ENCODE data around the gene MCC. TPM values are rescaled to one million over a fixed set of nuclear protein-coding genes. Genes with fewer than 3 reads are reported as not detected.

Gene MCC
- total RNA-seq, 1 donor from 2014 or later: 15.1 TPM

GRCh38 chr5:113026211-113026610 lies 462.0 kb downstream of the MCC start:
- Histone ChIP-seq H3K9me3 (ENCODE audit: control insufficient read depth in 3 of 3, low read length in 3 of 3) (no peaks in the 10 kb centered on the region), H3K4me3 (ENCODE audit: low read length in 3 of 3) (no peak overlapping the region), H3K27ac (ENCODE audit: low read depth, low read length) (no peak overlapping the region), H3K9ac (ENCODE audit: low read depth in 1 of 3, low read length in 3 of 3) (no peak overlapping the region), H3K27me3 (ENCODE audit: control insufficient read depth in 3 of 3, insufficient read depth in 3 of 3, low read length in 3 of 3) (no peaks in the 10 kb centered on the region), H3K36me3 (ENCODE audit: control insufficient read depth in 3 of 3, insufficient read depth in 3 of 3, low read length in 3 of 3) (peaks cover 13 to 38% (median 20%) of the 10 kb centered on the region in 3 donors), H3K4me1 (ENCODE audit: control insufficient read depth in 3 of 3, insufficient read depth in 3 of 3, low read length in 3 of 3) (no peaks in the 10 kb centered on the region)

DNA sequence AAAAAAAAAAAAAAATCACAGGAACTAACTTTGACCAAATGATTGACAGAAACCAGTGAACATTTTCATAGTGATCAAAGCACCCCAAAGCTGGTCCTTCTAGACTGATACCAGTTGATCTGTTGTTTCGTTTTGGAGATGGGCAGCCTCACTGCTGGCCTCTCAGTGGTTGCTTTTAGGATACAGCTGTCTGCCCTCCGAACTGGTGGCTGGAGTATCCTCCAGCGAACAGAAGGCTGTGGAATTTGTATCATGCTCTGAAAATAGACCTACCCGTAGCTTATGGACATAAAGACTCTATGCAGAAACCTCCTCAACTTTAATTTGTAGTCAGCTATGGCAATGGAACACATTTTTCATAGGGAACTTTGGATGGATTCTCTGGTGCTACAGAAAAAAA lies 462.7 kb downstream of the MCC start:
- Histone ChIP-seq H3K36me3 (ENCODE audit: control insufficient read depth in 3 of 3, insufficient read depth in 3 of 3, low read length in 3 of 3) (peaks cover 13 to 38% (median 20%) of the 10 kb centered on the region in 3 donors), H3K9ac (ENCODE audit: low read depth in 1 of 3, low read length in 3 of 3) (no peak overlapping the region), H3K27me3 (ENCODE audit: control insufficient read depth in 3 of 3, insufficient read depth in 3 of 3, low read length in 3 of 3) (no peaks in the 10 kb centered on the region), H3K9me3 (ENCODE audit: control insufficient read depth in 3 of 3, low read length in 3 of 3) (no peaks in the 10 kb centered on the region), H3K27ac (ENCODE audit: low read depth, low read length) (no peak overlapping the region), H3K4me1 (ENCODE audit: control insufficient read depth in 3 of 3, insufficient read depth in 3 of 3, low read length in 3 of 3) (no peaks in the 10 kb centered on the region), H3K4me3 (ENCODE audit: low read length in 3 of 3) (no peak overlapping the region)

GRCh38 chr5:113024076-113024697 lies 464.1 kb downstream of the MCC start:
- H3K27me3 ChIP-seq (ENCODE audit: control insufficient read depth in 3 of 3, insufficient read depth in 3 of 3, low read length in 3 of 3): no peaks in the 10 kb centered on the region
- no peak overlapping the region for H3K9ac ChIP-seq (ENCODE audit: low read depth in 1 of 3, low read length in 3 of 3)
- H3K9me3 ChIP-seq (ENCODE audit: control insufficient read depth in 3 of 3, low read length in 3 of 3): no peaks in the 10 kb centered on the region
- H3K27ac ChIP-seq (ENCODE audit: low read depth, low read length): no peak overlapping the region
- no peak overlapping the region for H3K4me3 ChIP-seq (ENCODE audit: low read length in 3 of 3)
- no peaks in the 10 kb centered on the region for H3K4me1 ChIP-seq (ENCODE audit: control insufficient read depth in 3 of 3, insufficient read depth in 3 of 3, low read length in 3 of 3)
- H3K36me3 ChIP-seq (ENCODE audit: control insufficient read depth in 3 of 3, insufficient read depth in 3 of 3, low read length in 3 of 3): peaks cover 13 to 34% (median 20%) of the 10 kb centered on the region in 3 donors

DNA sequence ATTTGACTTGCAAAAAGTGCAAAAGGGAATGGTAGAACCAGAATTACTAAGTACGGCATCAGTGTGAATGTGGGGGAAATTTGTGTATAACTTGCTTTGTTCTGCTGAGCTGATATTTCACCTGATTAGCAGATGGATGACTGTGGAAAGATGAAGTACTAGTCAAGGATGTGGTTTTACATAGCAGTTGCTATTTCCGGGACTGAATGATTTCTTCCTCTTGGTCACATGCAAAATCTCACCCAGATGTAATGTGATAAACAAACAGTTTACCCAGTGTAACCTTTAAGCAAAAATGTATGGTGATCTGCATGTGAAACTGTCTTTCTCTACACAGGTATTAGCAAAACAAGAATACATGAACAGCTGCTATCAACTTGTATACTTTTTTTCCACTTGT lies 465.6 kb downstream of the MCC start:
- H3K9ac ChIP-seq (ENCODE audit: low read depth in 1 of 3, low read length in 3 of 3): no peak overlapping the region
- peaks cover 11 to 29% (median 13%) of the 10 kb centered on the region in 3 donors for H3K36me3 ChIP-seq (ENCODE audit: control insufficient read depth in 3 of 3, insufficient read depth in 3 of 3, low read length in 3 of 3)
- H3K27ac ChIP-seq (ENCODE audit: low read depth, low read length): no peak overlapping the region
- no peaks in the 10 kb centered on the region for H3K9me3 ChIP-seq (ENCODE audit: control insufficient read depth in 3 of 3, low read length in 3 of 3)
- H3K4me1 ChIP-seq (ENCODE audit: control insufficient read depth in 3 of 3, insufficient read depth in 3 of 3, low read length in 3 of 3): no peaks in the 10 kb centered on the region
- H3K4me3 ChIP-seq (ENCODE audit: low read length in 3 of 3): no peak overlapping the region
- no peaks in the 10 kb centered on the region for H3K27me3 ChIP-seq (ENCODE audit: control insufficient read depth in 3 of 3, insufficient read depth in 3 of 3, low read length in 3 of 3)

GRCh38 chr5:113020461-113021273 lies 467.6 kb downstream of the MCC start:
- H3K27ac ChIP-seq (ENCODE audit: low read depth, low read length): no peak overlapping the region
- no peaks in the 10 kb centered on the region for H3K27me3 ChIP-seq (ENCODE audit: control insufficient read depth in 3 of 3, insufficient read depth in 3 of 3, low read length in 3 of 3)
- H3K9ac ChIP-seq (ENCODE audit: low read depth in 1 of 3, low read length in 3 of 3): no peak overlapping the region
- H3K4me1 ChIP-seq (ENCODE audit: control insufficient read depth in 3 of 3, insufficient read depth in 3 of 3, low read length in 3 of 3): no peaks in the 10 kb centered on the region
- peaks cover 0 to 11% (median 0%) of the 10 kb centered on the region in 3 donors for H3K36me3 ChIP-seq (ENCODE audit: control insufficient read depth in 3 of 3, insufficient read depth in 3 of 3, low read length in 3 of 3)
- no peaks in the 10 kb centered on the region for H3K9me3 ChIP-seq (ENCODE audit: control insufficient read depth in 3 of 3, low read length in 3 of 3)
- H3K4me3 ChIP-seq (ENCODE audit: low read length in 3 of 3): no peak overlapping the region

- no peak overlapping the region for H3K27ac ChIP-seq (ENCODE audit: low read depth, low read length)
- no peaks in the 10 kb centered on the region for H3K27me3 ChIP-seq (ENCODE audit: control insufficient read depth in 3 of 3, insufficient read depth in 3 of 3, low read length in 3 of 3)
- no peak overlapping the region for H3K4me3 ChIP-seq (ENCODE audit: low read length in 3 of 3)
- no peaks in the 10 kb centered on the region for H3K4me1 ChIP-seq (ENCODE audit: control insufficient read depth in 3 of 3, insufficient read depth in 3 of 3, low read length in 3 of 3)
- H3K9me3 ChIP-seq (ENCODE audit: control insufficient read depth in 3 of 3, low read length in 3 of 3): no peaks in the 10 kb centered on the region
- no peak overlapping the region for H3K9ac ChIP-seq (ENCODE audit: low read depth in 1 of 3, low read length in 3 of 3)
- peaks cover 0 to 16% (median 13%) of the 10 kb centered on the region in 3 donors for H3K36me3 ChIP-seq (ENCODE audit: control insufficient read depth in 3 of 3, insufficient read depth in 3 of 3, low read length in 3 of 3)
Observed at GRCh38 chr5:113017881-113018635, 470.2 kb downstream of the MCC start.

GRCh38 chr5:113005454-113005853 lies 482.8 kb downstream of the MCC start:
- H3K4me1 ChIP-seq (ENCODE audit: control insufficient read depth in 3 of 3, insufficient read depth in 3 of 3, low read length in 3 of 3): no peaks in the 10 kb centered on the region
- H3K27ac ChIP-seq (ENCODE audit: low read depth, low read length): no peak overlapping the region
- no peaks in the 10 kb centered on the region for H3K9me3 ChIP-seq (ENCODE audit: control insufficient read depth in 3 of 3, low read length in 3 of 3)
- no peaks in the 10 kb centered on the region for H3K27me3 ChIP-seq (ENCODE audit: control insufficient read depth in 3 of 3, insufficient read depth in 3 of 3, low read length in 3 of 3)
- H3K9ac ChIP-seq (ENCODE audit: low read depth in 1 of 3, low read length in 3 of 3): no peak overlapping the region
- H3K36me3 ChIP-seq (ENCODE audit: control insufficient read depth in 3 of 3, insufficient read depth in 3 of 3, low read length in 3 of 3): peaks cover 10 to 37% (median 26%) of the 10 kb centered on the region in 3 donors
- no peak overlapping the region for H3K4me3 ChIP-seq (ENCODE audit: low read length in 3 of 3)

GRCh38 chr5:113003763-113004162 lies 484.5 kb downstream of the MCC start:
- Histone ChIP-seq H3K9ac (ENCODE audit: low read depth in 1 of 3, low read length in 3 of 3) (no peak overlapping the region), H3K9me3 (ENCODE audit: control insufficient read depth in 3 of 3, low read length in 3 of 3) (no peaks in the 10 kb centered on the region), H3K27ac (ENCODE audit: low read depth, low read length) (no peak overlapping the region), H3K27me3 (ENCODE audit: control insufficient read depth in 3 of 3, insufficient read depth in 3 of 3, low read length in 3 of 3) (no peaks in the 10 kb centered on the region), H3K4me1 (ENCODE audit: control insufficient read depth in 3 of 3, insufficient read depth in 3 of 3, low read length in 3 of 3) (no peaks in the 10 kb centered on the region), H3K4me3 (ENCODE audit: low read length in 3 of 3) (no peak overlapping the region), H3K36me3 (ENCODE audit: control insufficient read depth in 3 of 3, insufficient read depth in 3 of 3, low read length in 3 of 3) (peaks cover 10 to 36% (median 22%) of the 10 kb centered on the region in 3 donors)

DNA sequence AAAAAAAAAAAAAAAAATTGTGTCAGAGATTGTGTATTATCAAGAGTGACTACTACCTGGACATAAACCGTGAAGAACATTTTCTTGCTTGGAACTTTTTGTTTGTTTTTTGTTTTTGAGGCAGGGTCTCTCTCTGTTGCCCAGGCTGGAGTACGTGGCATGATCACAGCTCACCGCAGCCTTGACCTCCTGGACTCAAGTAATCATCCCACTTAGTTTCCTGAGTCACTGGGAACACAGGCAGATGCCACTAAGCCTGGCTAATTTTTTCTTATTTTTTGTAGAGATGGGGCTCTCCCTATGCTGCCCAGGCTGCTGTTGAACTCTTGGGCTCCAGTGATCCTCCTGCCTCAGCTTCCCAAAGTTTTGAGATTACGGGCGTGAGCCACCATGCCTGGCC lies 485.8 kb downstream of the MCC start:
- H3K4me3 ChIP-seq (ENCODE audit: low read length in 3 of 3): no peak overlapping the region
- H3K4me1 ChIP-seq (ENCODE audit: control insufficient read depth in 3 of 3, insufficient read depth in 3 of 3, low read length in 3 of 3): no peaks in the 10 kb centered on the region
- H3K27me3 ChIP-seq (ENCODE audit: control insufficient read depth in 3 of 3, insufficient read depth in 3 of 3, low read length in 3 of 3): no peaks in the 10 kb centered on the region
- H3K9me3 ChIP-seq (ENCODE audit: control insufficient read depth in 3 of 3, low read length in 3 of 3): no peaks in the 10 kb centered on the region
- H3K9ac ChIP-seq (ENCODE audit: low read depth in 1 of 3, low read length in 3 of 3): no peak overlapping the region
- no peak overlapping the region for H3K27ac ChIP-seq (ENCODE audit: low read depth, low read length)
- H3K36me3 ChIP-seq (ENCODE audit: control insufficient read depth in 3 of 3, insufficient read depth in 3 of 3, low read length in 3 of 3): peaks cover 8 to 36% (median 20%) of the 10 kb centered on the region in 3 donors

DNA sequence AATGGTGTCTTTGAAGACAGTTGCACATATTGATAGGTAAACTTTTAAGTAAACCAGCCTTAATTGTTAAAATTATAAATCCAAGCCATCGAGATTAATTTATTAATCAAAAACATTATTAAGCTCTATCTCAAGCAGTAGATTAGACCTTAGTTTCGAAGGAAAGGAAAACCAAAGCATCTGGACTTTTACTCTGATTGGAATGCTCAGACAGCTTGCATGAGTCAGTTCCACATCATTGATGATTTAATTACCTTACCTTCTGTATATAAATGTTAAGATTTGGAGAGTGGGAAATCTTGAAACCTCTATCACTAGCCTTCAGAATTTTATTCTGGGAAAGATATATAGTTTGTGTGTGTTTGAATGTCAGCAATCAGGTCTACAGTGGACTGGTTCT lies 487.8 kb downstream of the MCC start:
- H3K9ac ChIP-seq (ENCODE audit: low read depth in 1 of 3, low read length in 3 of 3): no peak overlapping the region
- H3K4me3 ChIP-seq (ENCODE audit: low read length in 3 of 3): no peak overlapping the region
- H3K9me3 ChIP-seq (ENCODE audit: control insufficient read depth in 3 of 3, low read length in 3 of 3): no peaks in the 10 kb centered on the region
- H3K4me1 ChIP-seq (ENCODE audit: control insufficient read depth in 3 of 3, insufficient read depth in 3 of 3, low read length in 3 of 3): peaks cover 0 to 5% (median 0%) of the 10 kb centered on the region in 3 donors
- H3K36me3 ChIP-seq (ENCODE audit: control insufficient read depth in 3 of 3, insufficient read depth in 3 of 3, low read length in 3 of 3): peaks cover 8 to 36% (median 20%) of the 10 kb centered on the region in 3 donors
- H3K27ac ChIP-seq (ENCODE audit: low read depth, low read length): no peak overlapping the region
- no peaks in the 10 kb centered on the region for H3K27me3 ChIP-seq (ENCODE audit: control insufficient read depth in 3 of 3, insufficient read depth in 3 of 3, low read length in 3 of 3)
